RWPE2 (cell line): Measurements from ENCODE around the gene IRF8.

Experiments
- ATAC-seq: fragments of 200-7000 bp; cut with Tn5 transposase; 3 replicates; pipeline ENCODE4 v1.9.1; 2021; ENCODE audit warnings: low read depth
- DNase-seq: peaks from one replicate; pipeline ENCODE4 v3.0.0-alpha.2; 2020; ENCODE audit warnings: low spot score
- H3K27ac ChIP-seq: fragments of 450-650 bp; 2 replicates; pipeline ENCODE4 v1.5.1; 2017; ENCODE audit warnings: mild to moderate bottlenecking; ENCODE audit not compliant: poor library complexity, severe bottlenecking
- H3K27me3 ChIP-seq: fragments of 250-450 bp; sonication (Bioruptor Pico); 2 replicates; pipeline ENCODE4 v1.5.1; 2021; ENCODE audit warnings: mild to moderate bottlenecking, moderate library complexity; ENCODE audit not compliant: insufficient read depth, poor library complexity, severe bottlenecking
- H3K36me3 ChIP-seq: fragments of 250-450 bp; sonication (Bioruptor Pico); 2 replicates; pipeline ENCODE4 v1.5.1; 2020; ENCODE audit warnings: low read depth, mild to moderate bottlenecking, moderate library complexity
- H3K4me1 ChIP-seq: fragments of 250-450 bp; sonication (Bioruptor Pico); 2 replicates; pipeline ENCODE4 v1.5.1; 2021; ENCODE audit warnings: mild to moderate bottlenecking, moderate library complexity; ENCODE audit not compliant: insufficient read depth, poor library complexity, severe bottlenecking
- H3K4me3 ChIP-seq: fragments of 250-450 bp; sonication (Bioruptor Pico); 2 replicates; pipeline ENCODE4 v1.5.1; 2021; ENCODE audit warnings: mild to moderate bottlenecking, moderate library complexity; ENCODE audit not compliant: severe bottlenecking
- H3K9me3 ChIP-seq: fragments of 250-450 bp; sonication (Bioruptor Pico); 2 replicates; pipeline ENCODE4 v1.5.1; 2021; ENCODE audit warnings: mild to moderate bottlenecking, moderate library complexity; ENCODE audit not compliant: severe bottlenecking
- TF ChIP-seq, protein P1 (sequence below): fragments of 450-650 bp; IDR thresholded peaks from one replicate; pipeline ENCODE4 v1.5.1; 2017; ENCODE audit warnings: mild to moderate bottlenecking, moderate library complexity; ENCODE audit not compliant: poor library complexity, severe bottlenecking

The IRF8 gene, protein sequence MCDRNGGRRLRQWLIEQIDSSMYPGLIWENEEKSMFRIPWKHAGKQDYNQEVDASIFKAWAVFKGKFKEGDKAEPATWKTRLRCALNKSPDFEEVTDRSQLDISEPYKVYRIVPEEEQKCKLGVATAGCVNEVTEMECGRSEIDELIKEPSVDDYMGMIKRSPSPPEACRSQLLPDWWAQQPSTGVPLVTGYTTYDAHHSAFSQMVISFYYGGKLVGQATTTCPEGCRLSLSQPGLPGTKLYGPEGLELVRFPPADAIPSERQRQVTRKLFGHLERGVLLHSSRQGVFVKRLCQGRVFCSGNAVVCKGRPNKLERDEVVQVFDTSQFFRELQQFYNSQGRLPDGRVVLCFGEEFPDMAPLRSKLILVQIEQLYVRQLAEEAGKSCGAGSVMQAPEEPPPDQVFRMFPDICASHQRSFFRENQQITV

DNA sequence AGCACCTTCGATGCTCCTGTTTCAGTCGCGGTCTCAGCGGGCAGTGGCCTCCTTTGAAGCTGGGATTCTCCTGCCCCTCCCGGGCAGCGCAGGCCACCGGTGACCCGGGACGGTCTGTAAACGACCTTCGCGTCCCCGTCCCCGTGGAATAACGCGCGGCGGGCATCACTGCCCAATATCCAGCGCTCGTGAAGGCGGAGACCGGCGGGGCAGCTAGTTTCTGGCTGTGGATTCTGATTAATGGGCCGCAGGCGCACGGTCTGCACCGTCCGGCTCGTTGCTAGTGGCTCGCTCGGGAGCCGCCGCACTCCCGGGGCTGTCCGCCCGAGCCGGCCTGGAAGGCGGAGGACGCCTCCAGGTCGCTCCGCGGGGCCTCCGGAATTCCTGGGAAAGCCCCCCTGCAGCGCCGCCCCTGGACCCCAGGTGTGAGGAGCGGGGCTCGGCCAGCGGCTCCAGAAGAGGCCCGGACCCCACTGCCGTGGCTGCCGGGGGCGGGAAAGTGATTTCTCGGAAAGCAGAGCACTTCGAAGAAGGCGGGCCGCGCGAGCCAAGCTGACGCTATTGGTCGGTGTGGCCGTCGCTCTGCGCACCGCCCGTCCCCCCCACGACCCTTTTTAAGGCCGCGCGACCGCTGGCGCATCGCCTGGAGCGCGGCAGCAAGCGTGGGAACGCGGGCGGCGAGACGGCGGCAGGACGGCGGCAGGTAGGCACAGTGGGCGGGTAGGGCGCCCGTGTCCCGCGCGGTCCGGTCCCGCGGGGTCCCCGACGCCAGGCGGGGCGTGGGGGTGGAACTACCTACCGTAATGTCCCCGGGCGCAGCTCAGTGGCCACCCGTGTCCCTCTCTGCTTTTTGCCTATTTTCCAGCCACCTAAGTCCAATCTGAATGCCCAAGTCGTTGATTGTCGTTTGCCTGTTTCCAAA lies at the start of gene IRF8:
Gene IRF8 (plus strand): TSS at position 642 of the 922 bp plus-strand sequence. CDS start 3,854 bp downstream, outside the sequence.
- no peaks in the 10 kb centered on the region for H3K9me3 ChIP-seq
- H3K4me1 ChIP-seq: no peaks in the 10 kb centered on the region
- H3K27ac ChIP-seq: no peak within 1 kb of the TSS
- ATAC-seq (peak; percentile 75), DNase-seq (no peak)
- TF ChIP-seq, protein P1, sequence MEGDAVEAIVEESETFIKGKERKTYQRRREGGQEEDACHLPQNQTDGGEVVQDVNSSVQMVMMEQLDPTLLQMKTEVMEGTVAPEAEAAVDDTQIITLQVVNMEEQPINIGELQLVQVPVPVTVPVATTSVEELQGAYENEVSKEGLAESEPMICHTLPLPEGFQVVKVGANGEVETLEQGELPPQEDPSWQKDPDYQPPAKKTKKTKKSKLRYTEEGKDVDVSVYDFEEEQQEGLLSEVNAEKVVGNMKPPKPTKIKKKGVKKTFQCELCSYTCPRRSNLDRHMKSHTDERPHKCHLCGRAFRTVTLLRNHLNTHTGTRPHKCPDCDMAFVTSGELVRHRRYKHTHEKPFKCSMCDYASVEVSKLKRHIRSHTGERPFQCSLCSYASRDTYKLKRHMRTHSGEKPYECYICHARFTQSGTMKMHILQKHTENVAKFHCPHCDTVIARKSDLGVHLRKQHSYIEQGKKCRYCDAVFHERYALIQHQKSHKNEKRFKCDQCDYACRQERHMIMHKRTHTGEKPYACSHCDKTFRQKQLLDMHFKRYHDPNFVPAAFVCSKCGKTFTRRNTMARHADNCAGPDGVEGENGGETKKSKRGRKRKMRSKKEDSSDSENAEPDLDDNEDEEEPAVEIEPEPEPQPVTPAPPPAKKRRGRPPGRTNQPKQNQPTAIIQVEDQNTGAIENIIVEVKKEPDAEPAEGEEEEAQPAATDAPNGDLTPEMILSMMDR: no peak
- H3K4me3 ChIP-seq: peak within 1 kb of the TSS; percentile 26
- peaks cover 86% of the 10 kb centered on the region for H3K27me3 ChIP-seq
- H3K36me3 ChIP-seq: no peaks in the 10 kb centered on the region

DNA sequence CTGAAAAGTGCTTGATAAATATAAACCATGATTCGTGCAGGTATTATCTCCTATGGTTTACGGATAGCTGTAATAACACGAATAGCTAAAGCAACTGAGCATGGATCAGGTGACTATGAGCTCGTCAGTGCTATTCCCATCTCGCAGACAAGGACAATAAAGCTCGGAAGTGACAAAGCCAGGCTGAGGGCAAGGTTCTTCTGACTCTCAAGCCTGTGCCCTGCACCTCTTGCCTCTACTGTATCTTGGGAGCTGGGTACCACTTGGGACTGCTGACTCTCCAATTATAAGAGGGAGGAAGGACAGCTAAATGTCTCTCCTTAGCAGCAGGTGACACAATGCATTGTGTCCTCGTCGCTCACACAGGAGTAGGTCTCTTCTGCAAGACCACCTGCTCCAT lies 49.6 kb upstream of the IRF8 start:
- Histone ChIP-seq H3K27ac (no peak overlapping the region), H3K4me3 (no peak overlapping the region), H3K9me3 (no peaks in the 10 kb centered on the region), H3K4me1 (no peaks in the 10 kb centered on the region), H3K36me3 (no peaks in the 10 kb centered on the region), H3K27me3 (peaks cover 68% of the 10 kb centered on the region)
- DNase-seq (no peak), ATAC-seq (no peak)
- TF ChIP-seq, protein P1: no peak

DNA sequence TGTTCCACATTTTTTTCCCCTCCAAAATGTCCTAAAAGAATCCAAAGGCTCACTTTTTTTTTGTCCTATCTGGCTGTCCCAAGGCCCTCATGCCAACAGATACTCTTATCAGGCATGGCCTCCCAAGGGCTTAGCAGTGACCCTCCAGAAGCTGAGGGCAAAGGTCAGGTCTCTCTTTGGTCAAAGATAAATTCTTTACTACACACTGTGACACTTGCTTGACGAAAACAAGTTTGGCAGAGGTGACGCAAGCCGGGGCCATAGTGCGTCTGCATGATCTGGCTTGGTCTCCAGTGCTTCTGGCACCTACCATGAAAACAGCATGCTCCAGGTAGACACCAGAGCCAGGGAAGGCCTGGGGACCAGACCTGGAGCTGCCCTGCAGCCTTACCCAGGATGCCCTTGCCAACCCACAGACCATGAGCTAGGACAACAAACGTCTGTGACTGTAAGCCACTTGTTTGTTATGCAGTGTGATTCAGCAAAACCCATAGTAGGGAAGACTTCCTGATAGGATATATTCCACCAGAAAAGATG lies 48.5 kb upstream of the IRF8 start:
- ATAC-seq (no peak), DNase-seq (no peak)
- no peaks in the 10 kb centered on the region for H3K4me1 ChIP-seq
- H3K9me3 ChIP-seq: no peaks in the 10 kb centered on the region
- H3K27ac ChIP-seq: no peak overlapping the region
- H3K36me3 ChIP-seq: no peaks in the 10 kb centered on the region
- peaks cover 58% of the 10 kb centered on the region for H3K27me3 ChIP-seq
- no peak overlapping the region for H3K4me3 ChIP-seq
- TF ChIP-seq, protein P1: no peak

DNA sequence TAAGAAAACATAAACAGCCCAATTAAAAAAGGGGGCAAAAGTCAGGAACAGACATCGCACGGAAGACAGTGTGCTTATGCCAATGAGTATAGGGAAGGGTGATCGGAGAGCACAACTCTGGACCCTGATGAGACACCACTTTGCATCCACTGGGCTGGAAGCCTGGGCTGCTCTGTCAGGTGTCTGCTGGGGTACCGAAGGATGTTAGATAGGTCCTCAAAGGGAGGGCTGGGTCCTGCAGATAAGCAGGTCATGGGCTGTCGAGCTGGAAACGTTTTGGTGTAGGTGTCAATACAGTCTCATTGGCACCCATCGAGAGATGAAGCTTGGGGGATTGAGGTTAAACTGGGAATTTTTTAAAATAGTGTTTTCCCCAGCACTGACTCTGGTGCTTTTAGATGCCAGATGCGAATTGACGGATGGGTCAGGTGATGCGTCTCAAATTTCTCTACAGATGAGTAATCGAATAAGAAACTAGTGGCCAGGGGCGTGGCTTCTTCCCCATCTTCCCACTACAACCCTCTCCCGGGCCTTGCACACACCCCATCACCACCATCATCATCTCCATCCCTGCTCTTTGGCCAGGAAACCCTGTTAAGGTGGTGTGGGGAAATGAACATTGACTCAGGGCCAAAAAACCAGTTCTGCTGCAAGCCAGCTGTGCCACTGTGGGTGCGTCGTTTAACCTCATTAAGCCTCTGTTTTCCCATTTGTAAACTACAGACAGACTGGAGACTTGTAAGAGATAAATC lies 47.8 kb upstream of the IRF8 start:
- H3K9me3 ChIP-seq: no peaks in the 10 kb centered on the region
- ATAC-seq: peak; percentile 23; the same call in 1 of the 3 replicates
- H3K36me3 ChIP-seq: no peaks in the 10 kb centered on the region
- TF ChIP-seq, protein P1: no peak
- H3K27me3 ChIP-seq: peaks cover 56% of the 10 kb centered on the region
- H3K4me1 ChIP-seq: no peaks in the 10 kb centered on the region
- H3K27ac ChIP-seq: no peak overlapping the region
- DNase-seq: no peak
- no peak overlapping the region for H3K4me3 ChIP-seq
